ENCODE results near the gene CASP9.
A peak's percentile ranks its signal among the peaks of the same experiment; 100 is the strongest.

CASP9 gene

DNA sequence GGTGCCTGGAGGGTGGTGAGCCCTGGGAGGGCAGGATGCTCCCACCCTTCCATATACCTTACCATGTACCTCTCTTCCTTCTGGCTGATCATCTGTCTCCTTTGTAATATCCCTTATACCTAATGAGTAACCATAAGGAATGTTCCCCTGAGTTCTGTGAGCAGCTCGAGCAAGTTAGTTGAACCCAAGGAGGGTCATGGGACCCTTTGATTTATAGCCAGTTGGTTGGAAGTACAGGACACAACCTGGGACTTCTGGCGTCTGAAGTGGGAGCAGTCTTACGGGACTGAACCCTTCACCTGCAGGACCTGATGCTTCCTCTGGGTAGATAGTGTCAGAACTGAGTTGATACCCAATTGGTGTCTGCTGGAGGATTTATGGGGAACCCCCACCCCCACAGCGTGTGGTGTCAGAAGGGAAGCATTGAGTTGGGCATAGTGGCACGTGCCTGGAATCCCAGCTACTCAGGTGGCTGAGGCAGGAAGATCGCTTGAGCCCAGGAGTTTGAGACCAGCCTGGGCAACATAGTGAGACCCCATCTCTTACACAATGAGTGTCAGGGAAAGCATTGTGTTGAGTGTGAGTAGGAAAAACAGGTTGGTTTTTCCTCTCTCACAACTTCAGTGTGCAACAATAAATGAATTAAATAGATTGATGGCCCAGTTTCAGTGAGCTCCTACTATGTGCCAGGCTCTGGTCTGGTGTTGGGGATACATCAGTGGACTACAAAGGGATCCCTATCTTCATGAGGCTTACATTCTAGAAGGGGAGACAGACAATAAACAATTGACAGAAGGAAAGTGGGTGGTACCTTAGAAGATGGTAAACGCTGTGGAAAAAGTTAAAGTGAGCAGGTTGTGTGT, 18.6 kb upstream of the CASP9 start:
- no peak for FAIRE-seq
- TF ChIP-seq POLR2A (IDR thresholded peaks at IDR 0.05; ENCODE audit: low read depth, low read length) = no peak
- DNase-seq (ENCODE audit: insufficient read length, low spot score) = no peak

- DNase-seq (ENCODE audit: insufficient read length, low spot score) = no peak
- TF ChIP-seq POLR2A (IDR thresholded peaks at IDR 0.05; ENCODE audit: low read depth, low read length) = no peak
- FAIRE-seq = no peak
These were observed 17.3 kb upstream of the CASP9 start for GRCh38 chr1:15541231-15541792.

DNA sequence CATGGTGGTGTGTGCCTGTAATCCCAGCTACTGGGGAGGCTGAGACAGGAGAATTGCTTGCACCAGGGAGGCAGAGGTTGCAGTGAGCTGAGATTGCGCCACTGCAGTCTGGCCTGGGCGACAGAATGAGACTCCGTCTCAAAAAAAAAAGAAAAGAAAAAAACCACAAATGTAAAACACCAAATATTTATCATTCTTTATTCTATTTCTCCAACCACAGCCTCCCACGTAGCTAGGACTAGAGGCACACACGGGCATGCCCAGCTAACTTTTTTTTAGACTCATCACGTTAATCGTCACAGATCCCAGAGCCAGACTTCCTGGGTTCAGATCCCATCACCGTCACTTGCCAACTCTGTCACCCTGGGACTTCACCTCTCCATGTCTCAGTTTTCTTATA, 16.2 kb upstream of the CASP9 start:
- DNase-seq (ENCODE audit: insufficient read length, low spot score) = no peak
- no peak for FAIRE-seq
- TF ChIP-seq POLR2A (IDR thresholded peaks at IDR 0.05; ENCODE audit: low read depth, low read length) = no peak

- FAIRE-seq = no peak
These were observed 14.8 kb upstream of the CASP9 start for GRCh38 chr1:15538771-15539170.

GRCh38 chr1:15531682-15532081, 7.7 kb upstream of the CASP9 start:
- FAIRE-seq (no peak), DNase-seq (ENCODE audit: insufficient read length, low spot score) (no peak)
- no peak for TF ChIP-seq POLR2A (IDR thresholded peaks at IDR 0.05; ENCODE audit: low read depth, low read length)

More at GRCh38 chr1:15538771-15539170, 14.8 kb upstream of the CASP9 start:
- TF ChIP-seq POLR2A (IDR thresholded peaks at IDR 0.05; ENCODE audit: low read depth, low read length) = no peak
- no peak for DNase-seq (ENCODE audit: insufficient read length, low spot score)

- DNase-seq (ENCODE audit: insufficient read length, low spot score) (no peak), FAIRE-seq (no peak)
- no peak for TF ChIP-seq POLR2A (IDR thresholded peaks at IDR 0.05; ENCODE audit: low read depth, low read length)
These were observed 7.0 kb upstream of the CASP9 start for GRCh38 chr1:15531003-15531402.

GRCh38 chr1:15526490-15527339, 2.7 kb upstream of the CASP9 start, which contains the start of gene DNAJC16:
DNAJC16 (plus strand) TSS chr1:15526848; CDS start chr1:15529106, 2,258 bp downstream.
- peak; percentile 59 for DNase-seq (ENCODE audit: insufficient read length, low spot score)
- TF ChIP-seq POLR2A (IDR thresholded peaks at IDR 0.05; ENCODE audit: low read depth, low read length) = peak; percentile 64
- FAIRE-seq = peak; percentile 100

GRCh38 chr1:15526021-15526489, 2.0 kb upstream of the CASP9 start:
- no peak for TF ChIP-seq POLR2A (IDR thresholded peaks at IDR 0.05; ENCODE audit: low read depth, low read length)
- DNase-seq (ENCODE audit: insufficient read length, low spot score) (no peak), FAIRE-seq (no peak)

- DNase-seq (ENCODE audit: insufficient read length, low spot score) (peak; percentile 64), FAIRE-seq (no peak)
- TF ChIP-seq POLR2A (IDR thresholded peaks at IDR 0.05; ENCODE audit: low read depth, low read length) = no peak
These were observed 1.3 kb upstream of the CASP9 start for GRCh38 chr1:15525050-15526020.

DNA sequence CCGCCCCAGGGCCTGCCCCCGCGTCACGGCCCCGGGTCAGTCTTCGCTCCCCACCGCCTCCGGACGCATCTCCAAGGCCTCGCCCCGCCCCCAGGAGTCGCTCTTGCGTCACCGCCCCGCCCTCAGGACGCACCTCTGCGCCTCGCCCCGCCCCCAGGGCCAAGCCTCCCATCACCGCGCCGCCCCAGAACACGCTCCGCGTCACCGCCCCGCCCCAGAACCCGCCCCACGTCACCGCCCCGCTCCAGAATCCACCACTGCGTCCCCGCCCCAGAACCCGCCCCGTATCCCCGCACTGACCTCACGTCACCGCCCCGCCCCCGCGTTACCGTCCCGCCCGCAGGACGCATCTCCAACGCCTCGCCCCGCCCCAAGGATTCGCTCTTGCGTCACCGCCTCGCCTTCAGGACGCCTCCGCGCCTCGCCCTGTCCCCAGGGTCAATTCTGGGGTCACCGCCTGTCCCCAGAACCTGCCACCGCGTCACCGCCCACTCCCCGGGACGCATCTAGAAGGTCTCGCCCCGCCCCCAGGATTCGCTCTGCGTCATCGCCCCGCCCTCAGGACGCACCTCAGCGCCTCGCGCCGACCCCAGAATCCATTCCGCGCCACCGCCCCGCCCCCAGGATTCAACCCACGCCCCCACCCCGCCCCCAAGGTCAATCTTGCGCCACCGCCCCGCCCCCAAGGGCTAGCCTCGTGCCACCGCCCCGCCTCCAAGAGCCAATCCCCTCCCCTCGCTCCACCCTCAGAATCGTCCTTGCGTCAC, 451 bp upstream of the CASP9 start:
- TF ChIP-seq POLR2A (IDR thresholded peaks at IDR 0.05; ENCODE audit: low read depth, low read length) = no peak
- DNase-seq (ENCODE audit: insufficient read length, low spot score) (peak; percentile 44), FAIRE-seq (peak; percentile 6)

DNA sequence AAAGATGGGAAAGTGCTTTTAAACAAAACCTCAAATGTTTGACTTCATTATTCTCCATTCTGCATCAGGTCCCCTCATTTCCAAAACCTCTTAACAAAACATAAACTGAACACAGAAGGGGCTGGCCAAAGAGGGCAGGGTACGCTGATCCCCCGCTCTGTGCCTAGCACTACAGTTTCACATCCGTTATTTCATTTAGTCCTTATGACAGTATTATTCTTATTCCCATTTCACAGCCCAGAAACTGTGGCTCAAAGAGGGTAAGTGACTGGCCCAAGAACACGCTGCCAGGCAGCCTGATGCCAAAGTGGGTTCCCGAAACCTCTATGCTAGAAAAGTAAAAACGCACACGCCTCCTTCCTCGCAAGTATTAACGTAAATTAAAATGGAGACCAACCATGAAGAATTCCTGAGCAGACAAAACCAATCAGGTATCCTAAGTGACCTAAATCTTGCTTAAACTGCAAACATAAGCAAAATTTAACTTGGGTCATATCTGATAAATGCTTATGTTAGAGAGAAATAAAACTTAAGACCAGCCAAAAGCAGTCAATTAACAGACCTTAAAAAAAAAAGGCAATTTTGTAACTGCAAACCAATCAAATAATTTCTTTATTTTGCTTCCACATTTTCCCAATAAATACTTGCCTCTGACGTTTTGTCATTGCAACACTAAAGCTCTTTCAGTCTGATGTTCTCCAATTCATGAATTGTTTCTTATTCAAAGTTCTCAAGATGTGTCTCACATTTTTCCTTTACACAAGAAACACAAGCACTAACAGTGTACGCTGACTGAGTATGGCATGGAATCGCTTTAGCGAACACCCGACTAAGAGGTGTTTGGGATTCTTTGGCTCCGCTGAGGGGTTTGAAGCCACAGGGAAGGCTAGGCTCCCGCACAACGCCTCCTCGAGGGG, 653 bp downstream of the CASP9 start:
- FAIRE-seq = no peak
- DNase-seq (ENCODE audit: insufficient read length, low spot score) = no peak
- no peak for TF ChIP-seq POLR2A (IDR thresholded peaks at IDR 0.05; ENCODE audit: low read depth, low read length)
